A673 (cell line): ENCODE measurements around the gene CA5A. TPM values are rescaled to one million over a fixed set of nuclear protein-coding genes. Genes with fewer than 3 reads are reported as not detected.
A peak's percentile ranks its signal among the peaks of the same experiment; 100 is the strongest.

Experiments
- BruUV-seq: library from RNA; stranded (reverse); fragments of 400-500 nt; replicated peaks from 2 replicates; lab custom pipeline; 2021; lab: Mats Ljungman, UMichigan
- CTCF ChIA-PET: fragments of 300-600 bp; sonication (Branson Sonifier 250); formaldehyde crosslinking; loops from one replicate; lab custom pipeline; 2022; ENCODE audit warnings: antibody characterized with exemption; lab: Charles Lee
- POLR2A ChIA-PET: fragments of 300-600 bp; sonication (Branson Sonifier 250); formaldehyde crosslinking; loops from one replicate; lab custom pipeline; 2022; ENCODE audit warnings: antibody characterized with exemption; ENCODE audit not compliant: low non-redundant PET; lab: Charles Lee
- DNase-seq: peaks from one replicate; pipeline ENCODE4 v3.0.0-alpha.2; 2015; ENCODE audit warnings: low spot score
- H3K27ac ChIP-seq: fragments of 200-600 bp; sonication (generic); 2 replicates; pipeline ENCODE4 v1.5.1; 2016; ENCODE audit warnings: mixed run types, low read depth, mild to moderate bottlenecking, mixed read lengths, antibody characterized with exemption, low read length; ENCODE audit not compliant: poor library complexity, severe bottlenecking
- H3K27me3 ChIP-seq: fragments of 200-600 bp; sonication (generic); replicated peaks from 2 replicates; pipeline ENCODE4 v1.6.1; 2017; ENCODE audit warnings: mixed run types, low read depth, mild to moderate bottlenecking, mixed read lengths, antibody characterized with exemption, low read length; ENCODE audit not compliant: insufficient read depth, poor library complexity
- H3K36me3 ChIP-seq: fragments of 200-600 bp; sonication (generic); 2 replicates; pipeline ENCODE4 v1.6.1; 2016; ENCODE audit warnings: mixed run types, mild to moderate bottlenecking, mixed read lengths, antibody characterized with exemption, low read length; ENCODE audit not compliant: insufficient read depth, poor library complexity, severe bottlenecking
- H3K4me1 ChIP-seq: fragments of 200-600 bp; sonication (generic); 2 replicates; pipeline ENCODE4 v1.6.1; 2017; ENCODE audit warnings: mixed run types, mild to moderate bottlenecking, mixed read lengths, antibody characterized with exemption, low read length; ENCODE audit not compliant: insufficient read depth, poor library complexity, severe bottlenecking
- H3K4me3 ChIP-seq: fragments of 200-600 bp; sonication (generic); 2 replicates; pipeline ENCODE4 v1.5.1; 2016; ENCODE audit warnings: low read depth, mixed run types, mild to moderate bottlenecking, mixed read lengths, low read length; ENCODE audit not compliant: poor library complexity, severe bottlenecking
- H3K9me3 ChIP-seq: fragments of 200-600 bp; sonication (generic); 2 replicates; pipeline ENCODE4 v1.6.1; 2016; ENCODE audit warnings: mixed run types, low read depth, mild to moderate bottlenecking, mixed read lengths, antibody characterized with exemption, low read length; ENCODE audit not compliant: poor library complexity, severe bottlenecking
- EZH2 ChIP-seq: fragments of 200-600 bp; sonication (generic); IDR thresholded peaks from 2 replicates; pipeline ENCODE4 v1.6.1; 2017; ENCODE audit warnings: borderline replicate concordance, low read depth, mild to moderate bottlenecking, mixed read lengths, antibody characterized with exemption, low read length; ENCODE audit not compliant: poor library complexity, severe bottlenecking
- intact Hi-C: fragments of 100-400 bp; cut with micrococcal nuclease; formaldehyde crosslinking; loops from one replicate; pipeline ENCODE4 v1.10.0; 2022; ENCODE audit not compliant: unreplicated experiment
- total RNA-seq: library from RNA; stranded (reverse); gene quantifications from 2 replicates; pipeline ENCODE4 v1.2.3, GENCODE V29; 2021
- TF ChIP-seq, protein P1 (sequence below): fragments of 300-800, 200-600 bp; sonication (generic); conservative IDR thresholded peaks from 2 replicates; pipeline ENCODE4 v1.5.1; 2017; ENCODE audit warnings: low read depth, mild to moderate bottlenecking, antibody characterized with exemption, low read length, moderate library complexity, mixed read lengths

CA5A gene
- total RNA-seq, 1 experiment from 2014 or later, result not detected

DNA sequence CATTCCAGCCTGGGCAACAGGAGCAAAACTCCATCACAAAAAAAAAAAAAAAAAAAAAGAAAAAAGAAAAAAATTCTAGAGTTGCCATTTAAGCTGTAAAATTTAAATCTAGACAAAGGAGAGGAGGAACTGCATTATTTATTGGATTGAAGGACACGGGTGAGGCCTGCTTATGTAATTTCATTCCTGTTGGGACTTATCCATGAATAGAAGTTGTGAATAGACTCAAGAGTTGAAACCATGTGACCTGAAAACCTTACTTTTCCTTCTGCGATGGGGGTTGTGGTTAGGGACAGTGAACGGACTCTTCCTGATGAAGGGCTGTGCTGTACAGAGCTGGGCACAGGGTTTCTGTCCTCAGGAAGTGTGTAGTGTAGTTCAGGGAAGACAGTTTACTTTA, 37.4 kb upstream of the CA5A start:
- intact Hi-C loops, result no loop called here

GRCh38 chr16:87971933-87972332, 35.6 kb upstream of the CA5A start:
- no TSS peak for BruUV-seq

More for the DNA sequence above, 37.4 kb upstream of the CA5A start:
- ChIA-PET CTCF (no interaction called here), POLR2A (interaction anchor here (0.6 kb wide), 1 partner anchor 436 kb away, joined by 6 read pairs; no protein-coding TSS in a partner anchor)
- Histone ChIP-seq H3K27ac (no peak overlapping the region), H3K4me1 (peaks cover 4% of the 10 kb centered on the region), H3K4me3 (no peak overlapping the region), H3K9me3 (peaks cover 16% of the 10 kb centered on the region), H3K36me3 (no peaks in the 10 kb centered on the region), H3K27me3 (no peaks in the 10 kb centered on the region)
- TF ChIP-seq, protein P1, sequence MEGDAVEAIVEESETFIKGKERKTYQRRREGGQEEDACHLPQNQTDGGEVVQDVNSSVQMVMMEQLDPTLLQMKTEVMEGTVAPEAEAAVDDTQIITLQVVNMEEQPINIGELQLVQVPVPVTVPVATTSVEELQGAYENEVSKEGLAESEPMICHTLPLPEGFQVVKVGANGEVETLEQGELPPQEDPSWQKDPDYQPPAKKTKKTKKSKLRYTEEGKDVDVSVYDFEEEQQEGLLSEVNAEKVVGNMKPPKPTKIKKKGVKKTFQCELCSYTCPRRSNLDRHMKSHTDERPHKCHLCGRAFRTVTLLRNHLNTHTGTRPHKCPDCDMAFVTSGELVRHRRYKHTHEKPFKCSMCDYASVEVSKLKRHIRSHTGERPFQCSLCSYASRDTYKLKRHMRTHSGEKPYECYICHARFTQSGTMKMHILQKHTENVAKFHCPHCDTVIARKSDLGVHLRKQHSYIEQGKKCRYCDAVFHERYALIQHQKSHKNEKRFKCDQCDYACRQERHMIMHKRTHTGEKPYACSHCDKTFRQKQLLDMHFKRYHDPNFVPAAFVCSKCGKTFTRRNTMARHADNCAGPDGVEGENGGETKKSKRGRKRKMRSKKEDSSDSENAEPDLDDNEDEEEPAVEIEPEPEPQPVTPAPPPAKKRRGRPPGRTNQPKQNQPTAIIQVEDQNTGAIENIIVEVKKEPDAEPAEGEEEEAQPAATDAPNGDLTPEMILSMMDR, result no peak
- no peak for DNase-seq
- no TSS peak for BruUV-seq

GRCh38 chr16:87970186-87970585, 33.9 kb upstream of the CA5A start:
- no peaks in the 10 kb centered on the region for H3K36me3 ChIP-seq
- no peak overlapping the region for H3K4me3 ChIP-seq
- intact Hi-C loops, result no loop called here
- H3K9me3 ChIP-seq, result peaks cover 16% of the 10 kb centered on the region
- BruUV-seq, result no TSS peak
- DNase-seq, result peak; percentile 19
- ChIA-PET POLR2A (no interaction called here), CTCF (no interaction called here)
- H3K27me3 ChIP-seq, result no peaks in the 10 kb centered on the region
- no peak overlapping the region for H3K27ac ChIP-seq
- no peaks in the 10 kb centered on the region for H3K4me1 ChIP-seq
- TF ChIP-seq, protein P1, result no peak
- no peak for TF ChIP-seq EZH2

More at GRCh38 chr16:87971933-87972332, 35.6 kb upstream of the CA5A start:
- Histone ChIP-seq H3K27me3 (no peaks in the 10 kb centered on the region), H3K27ac (no peak overlapping the region), H3K9me3 (peaks cover 16% of the 10 kb centered on the region), H3K4me3 (no peak overlapping the region), H3K4me1 (peaks cover 4% of the 10 kb centered on the region), H3K36me3 (no peaks in the 10 kb centered on the region)
- TF ChIP-seq EZH2, result no peak
- TF ChIP-seq, protein P1, result no peak
- CTCF ChIA-PET, result no interaction called here
- intact Hi-C loops, result no loop called here
- POLR2A ChIA-PET, result no interaction called here
- DNase-seq, result no peak
